Embryonic facial prominence (tissue), 1 donor: ENCODE data around the gene LBX1.

Experiments
- DNase-seq: peaks from one replicate; pipeline ENCODE4 v3.0.0-alpha.2; 2016; ENCODE audit errors: extremely low spot score

LBX1 gene, protein sequence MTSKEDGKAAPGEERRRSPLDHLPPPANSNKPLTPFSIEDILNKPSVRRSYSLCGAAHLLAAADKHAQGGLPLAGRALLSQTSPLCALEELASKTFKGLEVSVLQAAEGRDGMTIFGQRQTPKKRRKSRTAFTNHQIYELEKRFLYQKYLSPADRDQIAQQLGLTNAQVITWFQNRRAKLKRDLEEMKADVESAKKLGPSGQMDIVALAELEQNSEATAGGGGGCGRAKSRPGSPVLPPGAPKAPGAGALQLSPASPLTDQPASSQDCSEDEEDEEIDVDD

DNA sequence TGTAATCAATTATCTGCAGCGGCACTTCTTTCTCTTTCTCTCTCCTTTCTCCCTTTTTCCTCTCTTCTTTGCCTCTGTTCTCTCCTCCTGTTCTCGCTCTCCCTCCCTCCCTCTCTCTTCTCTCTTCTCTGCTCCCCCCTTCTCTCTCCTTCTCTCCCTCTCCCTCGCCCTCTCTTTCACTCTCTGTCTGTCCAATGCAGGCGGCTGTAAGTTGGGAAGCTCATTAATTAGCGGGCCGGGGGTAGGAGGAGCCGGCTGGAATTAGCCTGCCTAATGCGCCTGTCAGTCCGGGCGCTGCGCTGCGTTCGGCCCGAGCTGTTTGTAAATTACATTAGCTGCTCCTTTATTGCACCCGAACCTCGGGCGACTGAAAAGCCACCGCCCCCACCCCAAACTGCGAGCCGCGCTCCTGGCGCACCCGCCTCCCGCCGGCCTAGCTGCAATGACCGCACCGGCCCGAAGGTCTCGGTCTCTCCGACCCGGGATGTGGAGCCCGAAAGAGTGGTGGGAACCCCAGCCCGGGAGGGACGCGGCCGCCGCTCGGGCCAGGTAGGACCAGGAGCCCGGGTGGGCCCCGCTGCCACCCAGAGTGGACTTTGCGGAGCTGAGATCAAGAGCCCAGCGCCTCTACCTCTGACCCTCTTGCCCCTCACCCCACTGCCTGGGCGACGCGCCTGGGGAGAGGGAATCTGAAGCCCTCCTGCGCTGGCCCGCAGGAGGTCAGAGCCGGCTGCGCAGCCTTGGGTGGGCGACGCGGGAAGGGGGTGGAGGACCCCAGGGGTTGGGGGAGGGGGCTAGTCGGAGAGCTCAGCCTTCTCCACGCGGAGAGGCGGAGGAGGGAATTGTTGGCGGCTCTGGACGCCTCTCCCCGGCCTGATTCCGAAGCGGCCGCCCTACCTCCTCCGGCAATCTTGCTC is at the start of gene LBX1:
Gene LBX1 (minus strand): TSS at position 198 of the 917 bp plus-strand sequence. CDS start 648 bp downstream, outside the sequence.
- DNase-seq, result no peak

DNA sequence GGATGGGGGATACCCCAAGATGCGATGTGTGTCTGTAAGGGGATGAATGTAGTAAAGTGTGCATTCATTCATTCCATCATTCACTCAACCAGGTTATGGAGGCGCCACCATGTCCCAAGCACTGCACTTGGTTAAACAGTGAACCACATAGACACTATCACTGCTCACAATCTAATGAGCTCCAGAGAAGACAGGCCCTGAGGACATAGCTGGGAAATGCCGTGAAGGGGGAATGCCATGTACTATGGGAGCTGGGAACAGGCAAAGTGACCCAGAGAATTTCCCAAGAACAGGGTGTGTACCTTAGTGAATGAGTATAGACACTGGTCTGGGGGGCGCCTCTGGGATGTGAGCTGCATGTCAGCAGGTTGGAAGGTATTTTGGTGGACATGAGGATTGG is 44.5 kb upstream of the LBX1 start:
- DNase-seq, result no peak

DNA sequence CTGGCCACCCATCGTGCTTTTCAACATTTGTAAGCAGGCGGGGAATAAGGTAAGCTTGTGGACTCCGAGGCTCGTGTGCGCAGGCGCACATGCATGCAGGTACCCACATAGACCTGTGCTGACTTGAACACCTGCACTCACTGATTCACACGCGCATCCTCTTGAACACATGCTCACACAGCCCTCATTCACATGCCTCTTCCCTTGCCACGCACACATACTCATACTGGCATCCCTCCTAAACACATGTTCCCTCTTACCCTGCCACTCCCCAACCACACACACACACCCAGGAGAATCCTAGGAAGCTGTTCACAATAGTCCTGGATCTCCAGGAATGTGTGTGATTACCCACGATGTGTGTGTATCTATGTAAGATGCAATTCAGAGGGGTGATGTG is 44.1 kb upstream of the LBX1 start:
- DNase-seq, result no peak

DNA sequence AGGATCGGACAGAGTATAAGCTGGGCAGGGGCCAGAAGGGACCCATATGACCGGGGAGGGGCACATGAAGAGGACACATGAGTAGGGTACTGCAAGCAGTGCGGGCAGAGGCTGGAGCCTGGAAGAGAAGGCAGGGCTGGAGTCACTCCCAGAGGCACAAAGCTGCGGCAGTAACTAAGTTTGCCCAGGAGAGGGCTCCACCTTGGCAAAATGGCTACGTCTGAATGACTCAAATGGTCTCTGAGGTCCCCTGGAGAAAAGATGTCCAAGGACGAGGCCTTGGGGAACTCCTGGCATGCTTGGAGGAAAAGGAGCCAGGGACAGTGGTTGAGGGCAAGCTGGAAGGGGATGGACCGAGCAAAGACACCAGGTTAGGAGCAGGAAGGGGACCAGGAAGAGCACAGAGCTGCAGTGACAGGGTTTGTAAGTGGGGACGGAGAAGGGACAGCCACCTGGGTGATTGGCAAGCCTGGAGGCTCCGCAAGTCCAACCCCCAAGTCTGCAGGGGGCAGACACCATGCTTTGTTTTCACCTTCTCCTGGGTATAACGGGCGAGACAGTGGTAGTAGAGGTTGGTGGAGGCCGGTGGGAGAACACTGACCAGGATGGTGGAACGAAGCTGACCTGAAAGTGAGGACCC is 43.1 kb upstream of the LBX1 start:
- DNase-seq, result no peak

DNA sequence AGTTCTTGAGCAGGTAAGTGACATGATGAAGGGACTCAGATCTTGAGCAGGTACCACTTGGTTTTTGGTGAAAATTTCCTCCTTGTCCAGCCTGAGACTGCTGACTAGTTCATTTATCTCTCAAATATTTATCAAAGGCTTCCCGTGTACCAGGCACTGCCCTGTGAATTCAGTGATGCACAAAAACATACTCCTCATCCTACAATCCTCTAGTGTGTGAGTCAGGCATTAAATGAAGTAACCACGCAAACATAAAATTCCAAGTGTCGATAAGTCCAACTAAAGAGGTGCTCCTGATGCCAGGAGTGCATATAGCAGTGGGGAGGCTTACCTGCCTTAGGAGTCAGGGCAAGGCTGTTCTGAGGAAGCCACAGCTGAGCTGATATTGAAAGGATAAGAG is 41.5 kb upstream of the LBX1 start:
- no peak for DNase-seq

DNA sequence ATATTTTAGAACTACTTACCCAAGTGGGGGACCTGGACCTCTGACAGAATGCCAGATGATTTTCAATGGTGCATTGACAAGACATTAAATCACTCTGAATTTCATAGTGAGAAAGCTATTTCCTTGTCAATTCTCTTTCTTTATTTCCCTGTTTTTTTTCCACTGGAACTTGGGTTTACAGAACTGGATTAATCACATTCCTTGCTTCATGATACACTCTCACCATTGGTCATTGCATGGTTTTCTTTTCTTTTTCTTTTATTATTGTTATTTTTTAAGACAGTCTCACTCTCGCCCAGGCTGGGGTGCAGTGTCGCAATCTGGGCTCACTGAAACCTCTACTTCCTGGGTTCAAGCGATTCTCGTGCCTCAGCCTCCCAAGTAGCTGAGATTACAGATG is 38.5 kb upstream of the LBX1 start:
- DNase-seq, result no peak

DNA sequence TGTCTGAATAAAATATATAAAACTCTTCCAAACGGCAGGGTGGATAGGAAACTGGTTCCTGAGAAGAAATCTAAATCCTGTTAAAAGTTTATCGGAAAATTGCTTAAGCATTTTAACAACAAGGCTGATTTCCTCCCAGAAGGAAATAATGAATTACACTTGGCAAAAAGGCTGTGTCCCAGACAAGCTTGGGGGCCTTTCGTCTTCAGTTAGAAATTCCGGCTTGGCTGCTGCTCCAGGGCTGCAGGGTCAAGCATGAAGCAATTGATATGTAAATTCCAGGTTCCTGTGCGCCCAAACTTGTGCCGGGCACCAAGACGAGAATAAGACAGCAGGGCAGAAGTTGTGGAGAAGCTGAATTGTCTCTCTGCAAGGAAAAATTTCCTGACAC is 38.0 kb upstream of the LBX1 start:
- no peak for DNase-seq

DNA sequence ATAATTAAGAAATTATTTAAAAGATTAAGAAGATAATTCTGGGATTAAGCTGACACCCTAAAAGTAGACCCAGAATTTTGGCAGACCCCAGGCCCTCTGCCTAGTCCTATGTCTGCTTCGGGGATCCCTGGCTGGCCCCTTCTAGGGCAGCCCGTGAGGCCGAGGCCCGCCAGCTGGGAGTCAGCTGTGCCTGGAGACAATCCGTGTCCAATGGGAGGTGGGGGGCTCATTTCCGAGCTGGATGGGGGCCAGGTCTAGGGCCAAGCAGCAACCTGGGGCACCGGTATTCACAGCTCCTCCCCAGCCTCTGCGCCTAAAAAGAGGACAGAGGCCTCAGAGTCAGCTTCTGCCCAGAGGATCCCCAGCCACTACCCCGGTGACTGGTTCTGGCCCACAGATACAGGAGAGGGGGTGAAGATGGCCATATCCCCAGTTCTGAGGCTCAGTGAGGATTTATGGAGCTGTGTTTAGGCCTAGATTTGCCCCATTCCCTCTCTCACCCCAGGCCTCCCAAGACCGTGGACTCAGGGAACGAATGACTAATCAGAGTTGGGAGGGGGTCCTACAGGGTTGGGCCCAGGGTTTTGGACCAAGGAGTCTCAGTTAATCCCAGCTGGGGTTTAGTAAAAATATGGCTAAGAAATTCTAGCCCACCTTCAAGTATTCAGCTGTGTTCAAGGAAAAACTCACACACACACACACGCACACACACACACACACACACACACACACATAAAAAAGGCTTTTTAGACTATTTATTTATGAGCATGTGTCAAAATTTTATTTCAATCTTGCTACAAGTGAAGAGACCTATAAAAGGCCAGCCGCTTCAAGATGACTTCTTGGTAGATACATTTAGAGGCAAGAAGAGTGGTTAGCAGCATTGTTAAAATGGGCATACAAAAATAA is 37.4 kb upstream of the LBX1 start:
- no peak for DNase-seq

DNA sequence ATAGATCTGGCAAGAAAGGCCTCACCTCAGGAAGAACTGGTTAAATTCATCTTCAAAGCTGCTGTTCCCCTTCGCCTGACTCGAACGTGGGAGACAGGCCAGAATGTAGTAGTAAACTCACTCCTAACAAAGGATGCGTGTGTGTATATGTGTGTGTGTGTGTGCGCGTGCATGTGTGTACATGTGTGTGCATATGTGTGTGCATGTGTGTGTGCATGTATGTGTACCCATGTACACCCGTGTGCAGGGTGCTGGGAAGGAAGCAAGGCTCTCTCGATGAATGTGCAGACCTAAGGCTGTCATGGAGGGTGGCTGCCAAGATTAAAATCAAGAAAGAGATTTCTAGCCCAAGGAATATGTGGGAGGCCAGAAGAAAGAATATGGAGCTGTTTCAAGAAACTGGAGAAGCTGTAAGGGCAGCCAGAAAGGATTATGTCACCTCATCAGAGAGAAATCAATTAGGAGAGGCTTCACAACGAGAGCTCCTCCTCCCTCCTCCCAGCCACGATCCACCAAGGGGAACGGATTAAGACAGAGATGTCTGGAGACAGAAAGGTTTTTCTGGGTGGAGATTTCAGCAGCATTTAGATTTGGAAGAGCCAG is 34.0 kb upstream of the LBX1 start:
- no peak for DNase-seq

DNA sequence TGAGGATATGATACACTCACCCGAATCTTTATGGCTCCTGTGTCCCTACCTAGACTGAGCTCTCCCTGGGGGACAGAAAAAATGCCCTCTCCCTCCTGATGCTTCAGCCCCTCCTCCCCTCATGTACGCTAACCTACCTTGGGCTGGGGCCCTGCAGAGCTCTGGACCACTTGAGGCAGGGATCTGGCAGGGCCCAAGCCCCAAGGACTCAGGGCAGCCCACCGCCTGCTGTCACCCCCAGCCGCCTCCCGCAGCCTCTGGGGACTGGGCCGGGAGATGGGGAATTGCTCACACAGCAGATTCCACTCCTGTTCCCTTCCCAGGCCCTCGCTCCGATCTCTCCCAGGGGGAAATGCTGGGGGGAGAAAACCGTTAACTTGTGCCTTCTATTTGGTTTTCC is 32.9 kb upstream of the LBX1 start:
- DNase-seq, result no peak

DNA sequence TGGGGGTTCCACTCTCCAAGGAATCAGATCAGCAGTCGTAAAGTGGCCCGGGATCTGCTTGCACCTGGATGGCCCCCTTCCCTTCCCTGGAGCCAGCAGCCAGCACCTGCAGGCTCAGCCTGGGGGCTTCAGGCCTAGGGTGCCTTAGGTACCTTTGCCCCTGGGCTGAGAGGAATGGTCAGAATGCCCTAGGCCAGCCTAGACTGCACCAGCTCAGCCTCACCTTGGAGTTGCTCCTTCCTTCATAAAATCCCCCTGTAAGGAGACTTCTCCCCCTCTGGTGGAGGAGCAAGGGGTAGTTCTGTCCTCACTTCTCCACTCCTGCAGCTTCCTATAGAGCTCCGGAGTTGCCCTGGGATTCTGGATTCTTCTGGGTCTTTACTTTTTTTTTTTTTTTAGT is 32.4 kb upstream of the LBX1 start:
- DNase-seq, result no peak

DNA sequence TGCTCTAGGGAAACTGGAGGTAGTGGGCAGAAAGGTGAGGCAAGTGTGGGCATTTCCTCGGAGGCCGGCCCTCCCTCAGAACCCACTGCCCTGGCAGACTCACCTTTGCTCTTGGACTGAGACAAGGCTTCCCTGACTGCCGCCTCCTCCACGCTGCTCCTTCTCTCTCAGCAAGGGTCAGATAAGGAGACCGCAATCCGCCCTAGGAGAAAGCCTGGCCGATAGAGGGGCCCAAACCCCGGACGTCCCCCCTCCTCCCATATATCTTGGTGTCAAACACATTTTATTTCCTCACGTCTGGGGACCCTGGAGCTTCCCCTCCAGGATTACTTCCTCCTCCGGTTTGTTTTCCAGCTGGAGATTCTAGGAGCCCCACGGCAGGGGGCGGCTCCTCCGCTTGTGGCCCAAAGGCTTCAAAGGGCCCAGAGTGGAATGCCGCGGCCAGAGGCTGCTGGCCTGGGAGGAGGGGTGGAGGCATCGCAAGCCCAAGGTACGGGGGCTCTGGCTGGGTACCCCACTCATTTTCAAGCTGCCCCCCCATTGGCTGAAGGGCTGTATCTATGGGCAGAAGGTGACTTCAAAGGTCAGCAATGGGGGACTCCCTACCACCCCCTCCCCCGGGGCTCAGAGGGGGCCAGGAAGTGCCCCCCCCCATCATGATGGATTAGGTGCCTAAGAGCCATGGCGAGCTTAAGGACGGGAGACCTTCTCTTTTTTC is 31.7 kb upstream of the LBX1 start:
- DNase-seq, result no peak

DNA sequence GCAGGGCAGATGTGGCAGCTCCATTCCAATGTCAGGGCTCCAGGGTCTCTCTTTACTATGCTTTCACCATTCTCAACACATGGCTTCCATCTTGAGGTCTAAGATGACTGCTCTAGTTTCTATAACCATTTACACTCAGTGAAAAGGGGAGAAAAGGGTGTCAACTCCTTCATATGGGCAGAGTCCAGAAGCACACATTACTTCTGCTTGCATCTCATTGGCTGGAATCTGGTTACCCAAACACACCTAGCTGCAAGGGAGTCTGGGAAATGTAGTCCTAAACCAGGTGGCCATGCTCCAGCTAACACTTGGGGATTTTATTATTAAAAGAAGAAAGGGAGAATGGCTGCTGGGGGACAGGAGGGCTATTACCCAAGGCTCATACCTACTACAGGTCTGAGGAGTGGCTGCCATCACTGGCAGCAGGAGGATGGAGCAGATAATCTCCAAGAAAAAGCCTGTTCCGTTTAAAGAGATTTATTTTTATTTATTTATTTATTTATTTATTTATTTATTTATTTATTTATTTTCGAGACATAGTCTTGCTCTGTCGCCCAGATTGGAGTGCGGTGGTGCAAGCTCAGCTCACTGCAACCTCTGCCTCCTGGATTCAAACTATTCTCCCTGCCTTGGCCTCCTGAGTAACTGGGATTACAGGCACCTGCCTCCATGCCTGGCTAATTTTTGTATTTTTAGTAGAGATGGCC is 29.1 kb upstream of the LBX1 start:
- DNase-seq, result no peak

DNA sequence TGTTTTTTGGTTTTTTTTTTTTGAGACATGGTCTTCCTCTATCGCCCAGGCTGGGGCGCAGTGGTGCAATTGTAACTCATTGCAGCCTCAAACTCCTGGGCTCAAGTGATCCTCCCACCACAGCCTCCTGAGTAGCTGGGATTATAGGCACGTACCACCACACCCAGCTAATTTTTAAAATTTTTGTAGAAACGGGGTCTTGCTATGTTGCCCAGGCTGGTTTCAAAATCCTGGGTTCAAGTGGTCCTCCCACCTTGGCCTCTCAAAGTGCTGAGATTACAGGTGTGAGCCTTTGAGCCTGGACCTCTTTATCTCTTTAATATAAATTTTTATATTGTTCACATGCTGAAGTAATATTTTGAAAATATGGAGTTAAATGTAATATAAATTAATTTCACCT is 28.2 kb upstream of the LBX1 start:
- no peak for DNase-seq

DNA sequence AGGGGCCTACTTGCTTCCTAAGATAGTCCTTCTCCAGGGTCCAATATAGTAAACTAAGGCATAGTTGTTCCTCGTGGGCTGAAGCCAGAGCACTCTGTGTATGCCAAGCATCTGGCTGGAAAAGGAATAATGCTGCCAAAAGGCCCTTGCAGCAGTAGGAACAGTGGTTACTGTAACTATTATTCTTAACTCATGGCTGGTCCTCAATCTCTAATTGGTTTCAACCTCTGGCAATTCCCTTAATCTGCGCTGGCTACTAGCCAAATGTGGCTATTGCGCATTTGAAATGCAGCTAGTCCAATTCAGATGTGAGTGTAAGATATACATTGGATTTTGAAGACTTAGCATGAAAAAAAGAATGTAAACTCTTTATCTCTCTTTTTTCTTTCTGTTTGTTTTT is 27.8 kb upstream of the LBX1 start:
- DNase-seq, result no peak

DNA sequence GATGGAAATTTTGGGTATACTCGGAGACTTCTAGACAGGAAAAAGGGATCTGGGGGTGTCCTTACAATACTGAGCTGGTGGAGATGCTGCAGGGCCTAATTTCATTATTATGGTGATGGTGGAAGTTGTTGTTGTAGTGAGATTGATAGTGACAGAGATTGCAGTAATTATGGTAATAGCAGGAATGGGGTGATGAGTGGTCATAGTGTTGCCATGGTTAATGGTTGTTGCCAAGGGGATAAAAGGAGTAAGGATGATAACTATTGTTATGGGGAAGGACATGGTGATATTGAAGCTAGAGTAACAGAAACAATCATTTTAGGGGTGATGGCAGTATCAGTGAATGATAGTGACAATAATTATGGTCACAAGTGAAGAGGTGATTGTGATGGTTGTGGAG is 27.1 kb upstream of the LBX1 start:
- DNase-seq, result no peak

DNA sequence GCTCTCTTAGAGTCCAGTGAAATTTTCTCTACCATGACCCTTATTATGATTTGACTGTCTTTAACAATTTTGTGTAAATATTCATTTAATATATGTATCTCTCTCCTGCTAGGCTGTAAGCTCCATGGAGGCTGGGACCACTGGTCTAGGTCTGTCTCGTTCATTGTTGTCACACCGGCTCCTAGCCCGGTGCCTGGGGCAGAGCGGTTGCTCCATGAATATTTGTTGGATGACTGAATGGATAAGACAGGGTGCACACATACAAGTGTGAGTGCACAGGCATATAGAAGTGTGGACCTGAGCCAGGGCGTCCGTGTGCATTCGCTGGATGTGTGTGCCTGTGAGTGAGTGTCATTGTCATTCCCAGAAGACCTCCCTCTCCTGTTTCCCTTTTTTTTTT is 20.9 kb upstream of the LBX1 start:
- DNase-seq, result no peak

DNA sequence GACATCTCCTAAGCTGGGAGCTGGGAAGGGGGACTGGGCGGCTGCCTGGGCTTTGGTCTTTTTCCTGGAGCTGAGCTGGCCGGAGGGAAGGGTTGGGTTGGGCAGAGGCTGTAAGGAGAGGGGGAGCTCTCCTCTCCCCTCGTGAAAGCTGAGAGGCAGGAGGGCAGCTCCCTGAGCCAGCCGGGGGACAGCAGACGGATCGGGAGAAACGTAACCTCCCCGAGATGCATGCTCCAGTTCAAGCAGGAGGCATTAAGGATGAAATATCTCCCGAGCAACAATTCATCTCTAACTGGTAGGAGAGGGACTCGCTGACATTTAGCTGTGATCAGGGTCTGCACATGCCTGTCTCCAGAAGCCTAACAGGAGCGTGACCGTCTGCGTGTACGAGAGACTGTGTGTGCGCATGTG is 19.9 kb upstream of the LBX1 start:
- DNase-seq, result no peak

DNA sequence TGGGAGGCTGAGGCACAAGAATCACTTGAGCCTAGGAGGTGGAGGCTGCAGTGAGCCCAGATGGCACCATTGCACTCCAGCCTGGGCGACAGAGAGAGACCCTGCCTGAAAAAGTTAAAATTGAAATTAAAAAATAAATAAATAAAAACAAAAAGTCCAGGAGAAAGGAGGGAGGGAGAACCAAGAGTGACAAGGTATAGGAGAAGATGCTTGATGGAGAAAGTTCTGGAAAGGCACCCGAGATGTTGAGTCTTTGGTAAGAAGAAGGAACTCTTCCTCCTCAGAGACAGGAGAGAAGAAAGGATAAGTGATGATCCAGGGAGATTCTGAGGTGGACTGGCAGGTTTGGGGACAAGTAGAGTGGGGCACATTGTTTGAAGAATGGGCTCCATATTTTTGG is 17.4 kb upstream of the LBX1 start:
- no peak for DNase-seq
